ENCODE data around the gene TRPM4.

Gene TRPM4

DNA sequence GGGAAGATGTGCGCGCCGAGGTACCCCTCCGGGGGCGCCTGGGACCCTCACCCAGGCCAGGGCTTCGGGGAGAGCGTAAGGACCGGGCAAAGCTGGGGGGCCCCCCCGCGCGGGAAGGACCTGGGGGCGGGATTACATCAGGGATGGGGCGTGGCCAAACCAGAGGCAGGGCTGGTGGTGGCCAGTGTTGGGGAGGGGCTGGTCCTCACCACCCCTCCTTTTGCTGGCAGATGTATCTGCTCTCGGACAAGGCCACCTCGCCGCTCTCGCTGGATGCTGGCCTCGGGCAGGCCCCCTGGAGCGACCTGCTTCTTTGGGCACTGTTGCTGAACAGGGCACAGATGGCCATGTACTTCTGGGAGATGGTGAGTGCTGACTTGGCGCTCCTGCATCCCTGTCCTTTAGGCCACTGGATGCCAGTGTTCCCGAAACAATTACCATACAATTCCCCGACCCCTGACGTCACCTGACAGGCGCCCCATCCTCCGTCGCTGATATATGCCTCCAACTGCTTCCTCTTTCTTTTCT lies 25.3 kb downstream of the TRPM4 start:
- no peak for DNase-seq (ENCODE audit: low read depth)
- TF ChIP-seq, protein P1, sequence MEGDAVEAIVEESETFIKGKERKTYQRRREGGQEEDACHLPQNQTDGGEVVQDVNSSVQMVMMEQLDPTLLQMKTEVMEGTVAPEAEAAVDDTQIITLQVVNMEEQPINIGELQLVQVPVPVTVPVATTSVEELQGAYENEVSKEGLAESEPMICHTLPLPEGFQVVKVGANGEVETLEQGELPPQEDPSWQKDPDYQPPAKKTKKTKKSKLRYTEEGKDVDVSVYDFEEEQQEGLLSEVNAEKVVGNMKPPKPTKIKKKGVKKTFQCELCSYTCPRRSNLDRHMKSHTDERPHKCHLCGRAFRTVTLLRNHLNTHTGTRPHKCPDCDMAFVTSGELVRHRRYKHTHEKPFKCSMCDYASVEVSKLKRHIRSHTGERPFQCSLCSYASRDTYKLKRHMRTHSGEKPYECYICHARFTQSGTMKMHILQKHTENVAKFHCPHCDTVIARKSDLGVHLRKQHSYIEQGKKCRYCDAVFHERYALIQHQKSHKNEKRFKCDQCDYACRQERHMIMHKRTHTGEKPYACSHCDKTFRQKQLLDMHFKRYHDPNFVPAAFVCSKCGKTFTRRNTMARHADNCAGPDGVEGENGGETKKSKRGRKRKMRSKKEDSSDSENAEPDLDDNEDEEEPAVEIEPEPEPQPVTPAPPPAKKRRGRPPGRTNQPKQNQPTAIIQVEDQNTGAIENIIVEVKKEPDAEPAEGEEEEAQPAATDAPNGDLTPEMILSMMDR (conservative IDR thresholded peaks at IDR 0.05; ENCODE audit: low read length), result no peak
- H3K4me3 ChIP-seq (ENCODE audit: low read length), result no peak overlapping the region

DNA sequence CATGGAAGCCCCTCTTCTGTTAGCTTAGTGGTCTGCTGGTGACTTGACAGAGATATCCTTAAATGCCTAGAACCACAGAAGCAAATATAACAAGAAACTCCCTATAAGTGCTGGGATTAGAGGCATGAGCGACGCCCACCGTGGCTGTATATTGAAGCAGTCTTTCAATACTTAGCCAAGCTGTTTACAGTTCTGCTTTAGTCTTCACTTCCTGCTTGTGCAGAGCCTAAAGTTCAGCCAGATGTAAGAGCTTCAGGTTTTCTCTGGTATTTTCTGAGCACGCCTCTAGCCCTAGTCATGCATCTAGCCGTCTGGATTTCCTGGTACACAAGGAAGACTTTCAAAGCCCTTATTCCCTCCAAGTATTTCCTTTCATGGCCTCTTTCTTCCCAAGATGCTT lies 28.5 kb downstream of the TRPM4 start:
- TF ChIP-seq, protein P1 (conservative IDR thresholded peaks at IDR 0.05; ENCODE audit: low read length), result no peak
- no peak overlapping the region for H3K4me3 ChIP-seq (ENCODE audit: low read length)
- no peak for DNase-seq (ENCODE audit: low read depth)

DNA sequence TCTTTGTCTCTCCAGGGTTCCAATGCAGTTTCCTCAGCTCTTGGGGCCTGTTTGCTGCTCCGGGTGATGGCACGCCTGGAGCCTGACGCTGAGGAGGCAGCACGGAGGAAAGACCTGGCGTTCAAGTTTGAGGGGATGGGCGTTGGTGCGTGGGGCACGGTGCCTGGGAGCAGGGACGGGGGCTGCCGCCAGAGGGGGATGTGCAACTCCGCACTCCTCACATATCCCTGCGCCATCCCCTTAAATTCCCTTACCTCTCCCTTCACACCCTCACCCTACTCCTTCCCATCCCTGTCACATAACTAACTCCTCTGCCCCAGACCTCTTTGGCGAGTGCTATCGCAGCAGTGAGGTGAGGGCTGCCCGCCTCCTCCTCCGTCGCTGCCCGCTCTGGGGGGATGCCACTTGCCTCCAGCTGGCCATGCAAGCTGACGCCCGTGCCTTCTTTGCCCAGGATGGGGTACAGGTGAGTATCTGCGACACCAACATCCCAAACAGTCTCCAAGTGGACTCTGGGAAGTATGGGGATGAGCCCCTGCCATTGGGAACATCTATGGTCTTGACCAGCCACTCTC lies 31.1 kb downstream of the TRPM4 start:
- TF ChIP-seq, protein P1 (conservative IDR thresholded peaks at IDR 0.05; ENCODE audit: low read length), result no peak
- DNase-seq (ENCODE audit: low read depth), result no peak

DNA sequence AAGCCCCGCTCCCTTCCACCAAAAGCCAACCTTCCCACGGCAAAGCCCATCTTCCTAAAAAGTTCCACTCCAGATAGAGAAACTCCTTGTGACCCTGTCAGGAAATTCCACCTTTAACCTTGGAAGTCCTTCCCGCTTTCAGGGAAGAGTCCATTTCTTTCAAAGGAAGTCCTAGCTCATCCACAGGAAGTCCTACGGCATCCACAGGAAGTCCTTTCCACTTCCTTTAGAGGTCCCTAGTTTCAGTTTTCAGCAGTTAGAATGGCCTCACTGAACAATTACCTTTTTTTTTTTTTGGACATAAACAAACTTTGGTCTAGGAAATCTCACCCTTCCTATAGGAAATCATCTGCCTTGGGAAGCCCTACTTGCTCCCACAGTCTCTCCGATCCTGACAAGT lies 31.7 kb downstream of the TRPM4 start:
- no peak overlapping the region for H3K4me3 ChIP-seq (ENCODE audit: low read length)
- TF ChIP-seq, protein P1 (conservative IDR thresholded peaks at IDR 0.05; ENCODE audit: low read length), result no peak
- no peak for DNase-seq (ENCODE audit: low read depth)

More for the DNA sequence above, 31.1 kb downstream of the TRPM4 start:
- H3K4me3 ChIP-seq (ENCODE audit: low read length), result no peak overlapping the region

DNA sequence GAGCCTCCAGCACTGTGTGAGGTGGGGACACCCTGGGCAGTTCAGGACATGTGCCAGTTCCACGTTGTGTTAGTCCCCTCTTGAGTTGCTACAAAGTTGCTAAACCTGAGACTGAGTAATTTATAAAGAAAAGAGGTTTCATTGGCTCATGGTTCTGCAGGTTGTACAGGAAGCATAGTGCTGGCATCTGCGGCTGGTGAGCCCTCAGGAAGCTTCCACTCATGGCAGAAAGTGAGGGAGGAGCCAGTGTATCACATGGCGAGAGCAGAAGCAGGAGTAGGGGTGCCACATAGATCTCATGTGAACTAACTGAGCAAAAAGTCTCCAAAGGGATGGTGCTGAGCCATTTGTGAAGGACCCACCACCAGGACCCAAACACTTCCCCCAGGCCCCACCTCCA lies 33.2 kb downstream of the TRPM4 start:
- TF ChIP-seq, protein P1 (conservative IDR thresholded peaks at IDR 0.05; ENCODE audit: low read length), result no peak
- DNase-seq (ENCODE audit: low read depth), result no peak
- no peak overlapping the region for H3K4me3 ChIP-seq (ENCODE audit: low read length)

DNA sequence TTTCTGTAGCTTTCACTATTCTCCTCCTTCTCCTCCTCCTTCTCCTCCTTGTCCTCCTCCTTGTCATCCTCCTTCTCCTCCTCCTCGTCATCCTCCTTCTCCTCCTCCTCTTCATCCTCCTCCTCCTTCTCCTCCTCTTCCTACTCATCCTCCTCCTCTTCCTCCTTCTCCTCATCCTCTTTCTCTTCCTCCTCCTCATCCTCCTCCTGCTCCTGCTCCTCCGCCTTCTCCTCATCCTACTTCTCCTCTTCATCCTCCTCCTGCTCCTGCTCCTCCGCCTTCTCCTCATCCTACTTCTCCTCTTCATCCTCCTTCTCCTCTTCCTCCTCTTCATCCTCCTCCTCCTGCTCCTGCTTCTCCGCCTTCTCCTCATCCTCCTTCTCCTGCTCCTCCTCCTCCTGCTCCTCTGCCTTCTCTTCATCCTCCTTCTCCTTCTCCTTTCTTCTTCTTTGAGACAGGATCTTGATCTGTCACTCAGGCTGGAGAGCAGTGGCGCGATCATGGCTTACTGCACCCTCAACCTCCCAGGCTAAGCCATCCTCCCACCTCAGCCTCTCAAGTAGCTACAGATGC lies 36.3 kb downstream of the TRPM4 start:
- TF ChIP-seq, protein P1 (conservative IDR thresholded peaks at IDR 0.05; ENCODE audit: low read length), result no peak
- no peak overlapping the region for H3K4me3 ChIP-seq (ENCODE audit: low read length)
- no peak for DNase-seq (ENCODE audit: low read depth)

DNA sequence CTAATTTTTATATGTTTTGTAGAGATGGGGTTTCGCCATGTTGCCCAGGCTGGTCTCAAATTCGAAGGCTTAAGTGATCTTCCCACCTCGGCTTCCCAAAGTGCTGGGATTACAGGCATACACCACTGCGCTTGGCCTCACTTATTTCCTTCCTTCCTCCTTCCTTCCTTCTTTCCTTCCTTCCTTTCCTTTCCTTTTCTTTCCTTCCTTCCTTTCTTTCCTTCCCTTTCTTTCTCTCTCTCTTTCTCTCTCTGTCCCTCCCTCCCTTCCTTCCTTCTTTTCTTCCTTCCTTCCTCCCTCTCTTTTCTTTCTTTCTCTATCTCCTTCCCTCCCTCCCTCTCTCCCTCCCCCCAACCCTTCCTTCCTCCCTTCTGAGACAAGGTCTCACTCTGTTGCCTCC lies 36.8 kb downstream of the TRPM4 start:
- no peak for DNase-seq (ENCODE audit: low read depth)
- TF ChIP-seq, protein P1 (conservative IDR thresholded peaks at IDR 0.05; ENCODE audit: low read length), result no peak
- no peak overlapping the region for H3K4me3 ChIP-seq (ENCODE audit: low read length)
